Smooth muscle cell (in vitro differentiated cells): ENCODE results near the gene MAP3K14. TPM values are rescaled to one million over a fixed set of nuclear protein-coding genes. Genes with fewer than 3 reads are reported as not detected.

Experiments
- DNase-seq: peaks from one replicate; lab custom pipeline; 2025; ENCODE audit not compliant: unreplicated experiment; lab: John Stamatoyannopoulos, UW
- H2AFZ ChIP-seq: fragments of 200-600 bp; sonication (generic); 2 replicates; pipeline ENCODE4 v1.6.0; 2016; ENCODE audit warnings: antibody characterized with exemption, low read depth, mild to moderate bottlenecking
- H3F3A ChIP-seq: fragments of 200-600 bp; sonication (generic); 2 replicates; pipeline ENCODE4 v1.6.0; 2017; ENCODE audit warnings: antibody characterized with exemption, low read depth
- H3K27ac ChIP-seq: fragments of 200-600 bp; sonication (generic); 2 replicates; pipeline ENCODE4 v1.5.1; 2016; ENCODE audit warnings: low read depth, mild to moderate bottlenecking
- H3K27me3 ChIP-seq: fragments of 200-600 bp; sonication (generic); 2 replicates; pipeline ENCODE4 v1.6.1; 2016; ENCODE audit warnings: low read depth, mild to moderate bottlenecking
- H3K36me3 ChIP-seq: fragments of 200-600 bp; sonication (generic); 2 replicates; pipeline ENCODE4 v1.5.1; 2016; ENCODE audit warnings: low read depth
- H3K4me1 ChIP-seq: fragments of 200-600 bp; sonication (generic); 2 replicates; pipeline ENCODE4 v1.5.1; 2016; ENCODE audit warnings: low read depth
- H3K4me2 ChIP-seq: fragments of 200-600 bp; sonication (generic); 2 replicates; pipeline ENCODE4 v1.6.0; 2016; ENCODE audit warnings: mild to moderate bottlenecking
- H3K4me3 ChIP-seq: fragments of 200-600 bp; sonication (generic); 2 replicates; pipeline ENCODE4 v1.5.1; 2016; ENCODE audit warnings: mild to moderate bottlenecking
- H3K79me2 ChIP-seq: fragments of 200-600 bp; sonication (generic); 2 replicates; pipeline ENCODE4 v1.6.0; 2016; ENCODE audit warnings: low read depth, mild to moderate bottlenecking
- H3K9ac ChIP-seq: fragments of 200-600 bp; sonication (generic); 2 replicates; pipeline ENCODE4 v1.6.0; 2016; ENCODE audit warnings: low read depth
- H3K9me3 ChIP-seq: fragments of 200-600 bp; sonication (generic); replicated peaks from 2 replicates; pipeline ENCODE4 v1.5.1; 2016; ENCODE audit warnings: low read depth
- H4K20me1 ChIP-seq: fragments of 200-600 bp; sonication (generic); 2 replicates; pipeline ENCODE4 v1.6.0; 2016; ENCODE audit warnings: low read depth
- WGBS: methylation state at CpG from one replicate; pipeline ENCODE4 v1.1.7; 2016; ENCODE audit warnings: low lambda C conversion rate; 5-methylcytosine and 5-hydroxymethylcytosine counted together
- polyA plus RNA-seq: library from polyadenylated mRNA; unstranded; fragments of >200 nt; fragmentation: Nextera tagmentation; extraction: Ambion mirVana; gene quantifications from 2 replicates; pipeline ENCODE4 v1.2.1, GENCODE V29; 2016
- total RNA-seq: library from RNA; depleted of rRNA; stranded (reverse); fragments of >200 nt; gene quantifications from 2 replicates; pipeline ENCODE4 v1.2.3, GENCODE V29; 2014
- TF ChIP-seq, protein P1 (sequence below): fragments of 200-600 bp; sonication (generic); IDR thresholded peaks from 2 replicates; pipeline ENCODE4 v1.5.1; 2017; ENCODE audit warnings: borderline replicate concordance, mild to moderate bottlenecking, antibody characterized with exemption; ENCODE audit not compliant: insufficient read depth, poor library complexity, severe bottlenecking

The MAP3K14 gene
- total and polyA plus RNA-seq, 2 experiments from 2014 or later: 1.7 to 1.8 TPM

DNA sequence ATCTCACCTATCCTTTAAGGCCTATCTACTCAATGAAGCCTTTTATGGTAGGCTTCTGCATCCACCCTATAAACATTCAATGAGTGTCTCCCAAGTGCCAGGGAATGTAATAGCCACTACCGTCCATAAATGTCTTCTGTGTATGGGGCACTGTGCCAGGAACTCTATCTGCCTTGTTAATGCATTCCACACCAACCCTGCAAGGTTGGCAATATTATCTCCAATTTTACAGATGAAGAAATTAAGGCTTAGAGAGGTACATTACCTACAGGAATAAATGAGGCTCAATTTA is 20.0 kb downstream of the MAP3K14 start:
- H3K27ac ChIP-seq: no peak overlapping the region
- no peaks in the 10 kb centered on the region for H3K27me3 ChIP-seq
- H3K4me2 ChIP-seq: no peak overlapping the region
- H3K4me1 ChIP-seq: peaks cover 16% of the 10 kb centered on the region
- no peaks in the 10 kb centered on the region for H3K9me3 ChIP-seq
- H3F3A ChIP-seq: peaks cover 22% of the 10 kb centered on the region
- TF ChIP-seq, protein P1, sequence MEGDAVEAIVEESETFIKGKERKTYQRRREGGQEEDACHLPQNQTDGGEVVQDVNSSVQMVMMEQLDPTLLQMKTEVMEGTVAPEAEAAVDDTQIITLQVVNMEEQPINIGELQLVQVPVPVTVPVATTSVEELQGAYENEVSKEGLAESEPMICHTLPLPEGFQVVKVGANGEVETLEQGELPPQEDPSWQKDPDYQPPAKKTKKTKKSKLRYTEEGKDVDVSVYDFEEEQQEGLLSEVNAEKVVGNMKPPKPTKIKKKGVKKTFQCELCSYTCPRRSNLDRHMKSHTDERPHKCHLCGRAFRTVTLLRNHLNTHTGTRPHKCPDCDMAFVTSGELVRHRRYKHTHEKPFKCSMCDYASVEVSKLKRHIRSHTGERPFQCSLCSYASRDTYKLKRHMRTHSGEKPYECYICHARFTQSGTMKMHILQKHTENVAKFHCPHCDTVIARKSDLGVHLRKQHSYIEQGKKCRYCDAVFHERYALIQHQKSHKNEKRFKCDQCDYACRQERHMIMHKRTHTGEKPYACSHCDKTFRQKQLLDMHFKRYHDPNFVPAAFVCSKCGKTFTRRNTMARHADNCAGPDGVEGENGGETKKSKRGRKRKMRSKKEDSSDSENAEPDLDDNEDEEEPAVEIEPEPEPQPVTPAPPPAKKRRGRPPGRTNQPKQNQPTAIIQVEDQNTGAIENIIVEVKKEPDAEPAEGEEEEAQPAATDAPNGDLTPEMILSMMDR: no peak
- H3K36me3 ChIP-seq: no peaks in the 10 kb centered on the region
- H4K20me1 ChIP-seq: peaks cover 79% of the 10 kb centered on the region
- no peak overlapping the region for H3K9ac ChIP-seq
- peaks cover 50% of the 10 kb centered on the region for H3K79me2 ChIP-seq
- 88% methylated on average over 1 of the region's 1 CpG for WGBS
- no peak for DNase-seq
- no peak overlapping the region for H3K4me3 ChIP-seq
- no peak overlapping the region for H2AFZ ChIP-seq

DNA sequence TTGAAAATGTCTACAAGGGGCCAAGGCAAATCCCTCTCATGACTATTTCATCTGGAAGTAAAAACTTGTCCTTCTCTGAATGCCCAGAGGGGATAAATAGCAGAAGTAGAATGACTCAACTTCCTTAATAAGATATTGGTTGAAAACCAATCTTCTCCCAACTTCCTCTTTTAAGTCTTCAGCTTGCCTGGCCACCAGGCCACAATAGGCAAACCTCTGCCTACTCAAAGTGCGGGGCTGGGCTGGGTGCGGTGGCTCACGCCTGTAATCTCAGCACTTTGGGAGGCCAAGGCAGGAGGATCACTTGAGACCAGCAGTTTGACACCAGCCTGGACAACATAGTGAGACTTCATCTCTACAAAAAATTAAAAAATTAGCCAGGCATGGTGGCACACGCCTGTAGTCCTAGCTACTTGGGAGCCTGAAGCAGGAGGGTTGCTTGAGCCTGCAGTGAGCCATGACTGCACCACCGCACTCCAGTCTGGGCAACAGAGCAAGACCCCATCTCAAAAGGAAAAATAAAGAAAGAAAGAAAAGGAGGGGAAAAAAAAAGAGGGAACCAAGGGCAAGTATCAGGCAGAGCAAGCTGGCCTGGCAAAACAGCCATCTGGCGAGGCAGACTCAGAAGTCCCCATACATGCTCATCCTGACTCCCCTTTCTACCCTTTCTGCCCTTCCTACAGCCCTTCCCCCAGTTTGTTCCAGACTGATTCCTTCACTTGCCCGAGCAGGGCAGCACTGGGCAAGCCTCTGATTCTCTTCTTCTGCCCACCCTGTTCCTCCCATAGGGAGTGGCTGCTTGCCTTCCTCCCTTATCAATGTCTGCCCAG is 20.6 kb downstream of the MAP3K14 start:
- peaks cover 82% of the 10 kb centered on the region for H4K20me1 ChIP-seq
- no peak overlapping the region for H3K4me2 ChIP-seq

DNA sequence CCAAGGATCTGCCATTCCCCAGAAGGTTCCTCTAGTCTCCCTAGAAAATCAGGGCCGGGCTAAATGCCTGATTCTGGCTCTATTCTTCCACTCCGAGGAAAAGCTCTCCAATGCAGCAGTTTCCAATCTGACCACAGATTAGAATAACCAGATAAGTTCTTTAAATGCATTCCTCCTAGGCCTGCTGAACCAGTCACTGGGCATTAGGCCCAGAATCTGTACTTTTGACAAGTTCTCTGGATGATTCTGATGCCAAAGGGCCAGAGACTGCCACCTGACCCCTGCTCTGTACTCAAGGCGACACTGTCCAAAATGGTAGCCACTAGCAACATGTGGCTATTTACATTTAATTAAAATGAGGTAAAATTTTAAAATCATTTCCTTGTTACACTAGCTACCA is 22.3 kb downstream of the MAP3K14 start:
- no peaks in the 10 kb centered on the region for H3K36me3 ChIP-seq
- peaks cover 37% of the 10 kb centered on the region for H3K79me2 ChIP-seq
- peaks cover 90% of the 10 kb centered on the region for H4K20me1 ChIP-seq
- H2AFZ ChIP-seq: no peak overlapping the region
- H3K9me3 ChIP-seq: no peaks in the 10 kb centered on the region
- H3K27ac ChIP-seq: peak overlapping the region; percentile 71
- H3F3A ChIP-seq: peaks cover 22% of the 10 kb centered on the region
- H3K4me1 ChIP-seq: peaks cover 15% of the 10 kb centered on the region
- DNase-seq: no peak
- H3K27me3 ChIP-seq: no peaks in the 10 kb centered on the region
- WGBS: 32% methylated on average over 3 of the region's 3 CpGs
- peak overlapping the region; percentile 32 for H3K4me2 ChIP-seq
- no peak overlapping the region for H3K4me3 ChIP-seq
- TF ChIP-seq, protein P1: no peak
- H3K9ac ChIP-seq: no peak overlapping the region

More for the DNA sequence above, 20.6 kb downstream of the MAP3K14 start:
- WGBS: 94% methylated on average over 7 of the region's 7 CpGs
- H3K9ac ChIP-seq: no peak overlapping the region
- TF ChIP-seq, protein P1: no peak
- no peak overlapping the region for H2AFZ ChIP-seq
- no peaks in the 10 kb centered on the region for H3K36me3 ChIP-seq
- H3K27me3 ChIP-seq: no peaks in the 10 kb centered on the region
- no peak overlapping the region for H3K27ac ChIP-seq
- H3K9me3 ChIP-seq: no peaks in the 10 kb centered on the region
- no peak overlapping the region for H3K4me3 ChIP-seq
- no peak for DNase-seq
- H3K4me1 ChIP-seq: peaks cover 16% of the 10 kb centered on the region
- peaks cover 22% of the 10 kb centered on the region for H3F3A ChIP-seq
- H3K79me2 ChIP-seq: peaks cover 45% of the 10 kb centered on the region
